Renal cortex interstitium (tissue), 11 donors: ENCODE results near the gene PDE3B. TPM values are rescaled to one million over a fixed set of nuclear protein-coding genes. Genes with fewer than 3 reads are reported as not detected.
A peak's percentile ranks its signal among the peaks of the same experiment; 100 is the strongest.
"Not testable (repeated sequence)": the region's sequence is repeated elsewhere in the genome, so short reads cannot be mapped to it uniquely, and the experiment has no call there.

ENCODE experiments used
- DNase-seq, 11 donors: peaks; one replicate each; pipeline ENCODE4 v3.0.0-alpha.2; 2013; ENCODE audit warnings: low read depth in 9 of 11, low spot score in 4 of 11; ENCODE audit errors: extremely low read depth in 1 of 11
- polyA plus RNA-seq, 3 donors: library from polyadenylated mRNA; unstranded; fragments of 120-200 nt; gene quantifications; one replicate each; pipeline ENCODE4 v1.2.1, GENCODE V29; 2013; ENCODE audit not compliant: insufficient read length in 3 of 3

The PDE3B gene
- polyA plus RNA-seq, 3 donors = 6.2 to 10.6 (median 10.5) TPM

DNA sequence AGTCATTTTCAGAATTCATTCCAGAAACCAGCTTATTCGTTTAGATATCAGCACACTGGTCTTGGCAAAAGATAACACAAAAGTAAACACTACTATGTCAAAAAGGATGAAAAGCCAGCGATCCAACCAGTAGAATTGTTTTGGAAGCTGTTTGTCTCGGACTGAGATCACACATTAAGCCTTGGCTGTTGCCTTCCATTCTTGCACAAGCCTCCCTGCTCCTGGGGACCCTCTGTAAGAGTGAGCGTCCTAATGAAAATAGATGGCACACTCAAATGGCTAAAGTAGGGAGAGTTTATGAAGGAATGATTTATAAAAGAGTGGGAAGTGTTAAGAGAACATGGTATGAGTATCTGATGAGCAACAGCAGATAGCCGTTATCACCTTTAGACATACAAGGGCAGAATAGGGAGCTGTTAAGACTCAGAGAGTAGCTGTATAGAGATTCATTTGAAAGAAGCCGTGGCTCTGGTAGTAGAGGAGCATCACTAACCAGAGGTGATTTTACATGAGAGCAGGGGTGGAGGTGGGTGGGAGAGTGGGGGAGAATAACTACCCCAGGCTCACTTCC, 25.2 kb downstream of the PDE3B start:
- DNase-seq = no peak

DNA sequence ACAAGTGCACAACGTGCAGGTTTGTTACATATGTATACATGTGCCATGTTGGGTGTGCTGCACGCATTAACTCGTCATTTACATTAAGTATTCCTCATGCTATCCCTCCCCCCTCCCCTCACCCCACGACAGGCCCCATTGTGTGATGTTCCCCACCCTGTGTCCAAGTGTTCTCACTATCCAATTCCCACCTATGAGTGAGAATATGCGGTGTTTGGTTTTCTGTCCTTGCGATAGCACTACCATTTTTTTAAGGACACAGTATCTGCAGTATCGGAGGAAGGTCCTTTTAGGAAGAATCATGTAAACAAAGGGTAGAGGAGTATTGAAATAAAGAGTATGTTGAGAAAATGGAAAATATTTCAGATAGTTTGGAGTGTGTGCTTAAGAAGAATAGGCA, 25.9 kb downstream of the PDE3B start:
- no peak for DNase-seq

DNA sequence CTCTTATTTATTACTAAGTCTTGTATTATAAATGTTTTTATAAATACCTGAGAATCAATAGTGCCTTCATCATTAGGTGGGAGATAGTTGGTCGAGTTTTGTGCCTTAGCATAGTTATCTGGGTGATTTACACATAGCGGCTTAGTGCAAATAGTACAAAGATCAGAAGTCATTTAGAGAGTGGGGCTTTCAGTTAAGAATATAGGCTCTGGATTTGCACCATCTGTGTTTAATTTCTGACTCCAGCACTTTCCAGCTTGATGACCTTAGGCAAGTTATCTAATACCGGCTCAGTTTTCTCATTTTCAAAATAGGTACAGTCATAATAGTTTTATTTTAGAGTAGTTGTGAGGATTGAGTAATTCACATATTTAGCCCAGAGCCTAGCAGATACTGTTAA, 26.4 kb downstream of the PDE3B start:
- DNase-seq = no peak

DNA sequence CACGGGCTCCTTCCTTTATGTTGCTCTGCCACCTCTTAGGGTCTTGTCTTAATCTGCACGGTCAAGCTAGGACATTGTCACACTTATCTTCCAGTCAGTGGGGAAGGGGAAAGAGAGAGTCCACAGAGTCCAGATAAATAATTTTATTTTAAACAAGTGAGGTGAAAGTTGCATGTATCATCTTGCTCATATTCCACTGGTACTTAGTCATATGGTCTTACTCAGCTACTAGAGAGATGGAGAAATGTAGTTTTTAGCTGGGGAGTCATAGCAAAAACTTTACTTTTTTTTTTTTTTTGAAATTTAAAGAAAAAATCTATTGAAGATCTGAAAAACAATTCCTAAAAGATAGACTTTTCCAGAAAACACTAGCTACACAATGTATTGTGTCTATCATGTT, 29.0 kb downstream of the PDE3B start:
- DNase-seq = no peak

DNA sequence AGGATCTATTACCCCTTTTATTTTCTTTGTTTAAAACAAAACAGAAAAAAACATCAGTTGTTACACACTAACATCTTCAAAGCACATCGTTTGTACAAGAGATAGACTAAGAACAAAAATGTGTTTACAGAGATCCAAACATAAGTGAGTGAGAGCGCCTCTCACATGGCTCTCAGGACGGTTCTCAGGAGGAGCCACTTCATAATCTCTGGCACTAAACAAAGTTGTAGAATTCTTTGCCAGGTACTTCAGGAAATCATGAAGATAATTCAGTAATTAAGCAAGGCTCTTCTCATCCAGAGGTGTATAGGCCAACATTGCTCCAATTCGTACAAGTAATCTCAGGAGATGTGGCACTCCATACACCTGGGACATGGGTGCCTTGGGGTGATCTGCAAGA, 29.8 kb downstream of the PDE3B start:
- no peak for DNase-seq

DNA sequence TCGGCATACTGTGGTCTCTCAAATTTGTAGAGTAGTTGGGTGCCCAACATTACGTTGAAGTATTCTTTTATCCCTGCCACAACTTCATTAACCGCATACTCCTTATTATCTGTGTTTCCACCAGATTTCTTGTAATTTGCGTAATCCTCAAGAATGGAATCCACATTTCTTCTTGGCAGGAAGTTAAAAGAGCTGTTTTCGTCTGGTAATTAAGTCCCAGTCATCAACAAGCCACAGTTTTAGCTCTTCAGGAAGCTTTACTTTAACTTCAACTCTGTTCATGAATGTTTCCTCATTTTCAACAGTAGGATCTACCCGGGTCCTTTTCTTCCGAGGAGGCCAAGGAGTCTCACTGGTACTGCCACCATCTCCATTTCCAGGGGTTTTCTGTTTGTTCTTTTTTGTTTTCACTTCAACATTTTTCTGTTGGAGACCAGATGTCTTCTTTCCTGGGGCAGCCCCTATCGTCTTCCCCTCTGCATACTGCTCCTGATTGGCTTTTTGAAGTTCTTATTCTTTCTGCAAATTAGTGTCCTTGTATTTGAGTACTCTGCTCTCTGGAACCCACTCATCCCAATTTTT, 30.3 kb downstream of the PDE3B start:
- no peak for DNase-seq

DNA sequence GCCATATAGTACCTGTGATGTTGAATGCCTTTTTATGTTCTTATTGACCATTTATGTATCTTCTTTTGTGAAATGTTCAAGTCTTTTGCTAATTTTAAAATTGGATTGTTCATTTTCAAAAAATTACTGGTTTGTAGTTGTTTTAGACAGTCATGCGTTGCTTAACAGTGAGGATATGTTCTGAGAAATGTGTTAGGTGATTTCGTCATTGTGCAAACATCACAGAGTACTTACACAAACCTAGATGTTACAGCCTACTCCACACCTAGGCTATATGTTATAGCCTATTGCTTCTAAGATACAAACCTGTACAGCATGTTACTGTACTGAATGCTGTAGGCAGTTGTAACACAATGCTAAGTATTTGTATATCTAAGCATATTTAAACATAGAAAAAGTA, 32.5 kb downstream of the PDE3B start:
- DNase-seq = no peak

DNA sequence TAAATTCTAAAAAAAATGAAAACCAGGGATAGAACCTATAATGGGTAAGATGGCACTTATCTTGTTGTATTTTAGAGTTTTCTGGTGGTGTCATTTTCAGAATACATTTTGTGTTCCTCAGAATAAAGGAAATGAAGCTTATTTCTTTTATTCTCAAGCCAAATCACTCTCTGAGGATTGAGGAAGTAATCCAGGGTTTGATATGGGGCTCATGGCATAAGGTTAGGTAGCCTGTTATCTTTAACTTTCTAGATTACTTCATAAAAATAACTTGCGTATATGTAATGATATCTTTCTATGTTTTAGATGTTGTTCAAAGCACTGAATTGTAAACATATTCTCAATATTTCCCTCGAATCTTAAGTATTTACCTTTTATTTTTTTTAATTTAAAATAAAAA, 33.5 kb downstream of the PDE3B start:
- no peak for DNase-seq

DNA sequence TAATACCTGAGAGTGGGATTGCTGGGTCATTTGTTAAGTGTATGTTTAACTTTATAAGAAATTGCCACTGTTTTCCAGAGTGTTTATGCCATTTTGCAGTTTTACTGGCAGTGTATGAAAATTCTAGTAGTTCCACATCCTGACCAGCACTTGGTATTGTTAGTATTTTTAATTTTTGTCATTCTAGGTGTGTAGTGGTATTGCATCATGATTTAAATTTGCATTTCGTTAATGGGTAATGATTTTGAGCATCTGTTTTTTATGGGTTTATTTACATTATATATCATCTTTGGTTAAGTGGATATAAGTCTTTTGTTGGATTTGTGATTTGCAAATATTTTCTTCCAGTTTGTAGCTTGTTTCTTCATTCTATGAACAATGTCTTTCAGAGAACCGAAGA, 34.7 kb downstream of the PDE3B start:
- DNase-seq = no peak

DNA sequence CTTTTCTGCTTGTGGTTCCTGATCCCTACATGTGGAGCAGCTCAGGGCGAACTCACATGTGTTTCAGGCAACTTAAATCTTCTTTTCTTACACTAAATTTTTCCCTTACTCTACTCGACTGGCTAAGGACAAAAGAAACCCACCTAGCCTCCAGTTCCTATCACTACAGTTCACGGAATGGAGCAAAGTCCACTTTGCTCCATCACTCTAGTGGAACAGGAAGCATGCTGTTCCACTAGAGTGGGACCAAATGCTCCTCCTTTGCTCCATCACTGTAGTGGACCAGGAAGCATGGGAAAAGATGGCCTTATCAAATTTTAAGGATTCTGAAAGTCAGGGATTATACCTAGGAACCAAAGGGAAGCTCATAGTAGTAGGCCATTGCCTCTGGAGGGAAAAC, 36.1 kb downstream of the PDE3B start:
- no peak for DNase-seq

DNA sequence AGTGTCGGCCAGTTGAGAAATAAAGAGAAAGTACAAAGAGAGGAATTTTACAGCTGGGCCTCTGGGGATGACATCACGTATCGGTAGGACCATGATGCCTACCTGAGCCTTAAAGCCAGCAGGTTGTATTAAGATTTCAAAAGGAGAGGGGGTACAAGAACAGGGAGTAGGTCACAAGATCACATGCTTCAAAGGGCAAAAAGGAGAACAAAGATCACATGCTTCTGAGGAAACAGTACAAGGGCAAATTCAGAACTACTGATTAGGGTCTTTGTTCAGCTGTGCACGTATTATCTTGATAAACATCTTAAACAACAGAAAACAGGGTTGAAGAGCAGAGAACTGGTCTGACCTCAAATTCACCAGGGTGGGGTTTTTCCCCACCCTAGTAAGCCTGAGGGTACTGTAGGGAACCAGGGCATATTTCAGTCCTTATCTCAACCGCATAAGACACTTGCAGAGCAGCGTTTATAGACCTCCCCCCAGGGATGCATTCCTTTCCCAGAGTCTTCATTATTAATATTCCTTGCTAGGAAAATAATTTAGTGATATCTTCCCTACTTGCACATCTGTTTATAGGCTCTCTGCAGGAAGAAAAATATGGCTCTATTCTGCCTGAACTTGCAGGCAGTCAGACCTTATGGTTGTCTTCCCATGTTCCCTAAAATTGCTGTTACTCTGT, 40.8 kb downstream of the PDE3B start:
- not testable (repeated sequence) for DNase-seq

DNA sequence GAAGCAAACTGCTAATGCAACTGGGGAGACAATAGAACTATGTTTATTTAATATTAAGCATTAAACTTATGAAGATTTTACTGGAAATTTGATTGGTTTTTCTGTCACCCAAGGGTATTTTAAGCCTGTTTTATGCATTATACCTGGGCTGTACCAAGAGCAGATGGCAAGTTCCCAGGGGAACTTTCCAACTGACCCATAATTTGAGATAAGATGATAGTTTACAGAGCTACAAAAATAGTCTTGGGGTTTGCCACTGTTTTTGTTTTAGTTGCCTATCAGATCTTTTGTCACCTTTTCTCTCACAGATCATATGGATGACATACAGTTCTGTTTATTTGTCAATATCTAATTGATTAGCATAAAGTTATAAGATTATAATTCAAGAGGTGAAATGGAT, 43.9 kb downstream of the PDE3B start:
- DNase-seq = no peak

DNA sequence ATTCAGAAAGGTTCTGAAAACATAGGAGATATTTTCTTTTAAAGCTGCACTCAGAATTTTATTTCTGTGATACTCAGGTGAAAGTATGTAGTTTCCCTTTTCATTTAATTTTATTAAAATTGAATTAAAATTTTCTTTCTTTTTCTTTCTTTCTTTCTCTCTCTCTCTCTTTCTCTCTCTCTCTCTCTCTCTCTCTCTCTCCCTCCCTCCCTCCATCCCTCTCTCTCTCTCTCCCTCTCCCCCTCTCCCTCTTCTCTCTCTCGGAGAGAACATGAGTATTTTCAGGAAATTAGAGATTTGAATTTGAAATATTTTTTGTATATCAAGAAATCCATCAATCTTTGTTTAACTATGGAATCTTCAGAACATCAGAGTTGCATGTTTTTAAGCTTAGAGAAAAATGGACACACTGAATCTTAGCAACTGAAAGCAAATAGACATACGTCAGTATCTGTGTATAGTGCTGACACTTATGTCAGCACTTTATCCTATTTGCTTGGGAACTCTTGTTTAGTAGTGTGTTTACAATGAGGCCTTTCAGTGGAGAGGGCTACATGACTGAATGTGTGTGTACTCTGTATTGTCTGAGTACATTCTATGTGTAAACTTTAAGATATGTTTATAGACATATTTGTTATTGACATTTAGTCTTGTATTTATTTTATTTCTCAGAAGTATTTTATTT, 44.5 kb downstream of the PDE3B start:
- peak in 1 of 11 donors; percentile 0 for DNase-seq

DNA sequence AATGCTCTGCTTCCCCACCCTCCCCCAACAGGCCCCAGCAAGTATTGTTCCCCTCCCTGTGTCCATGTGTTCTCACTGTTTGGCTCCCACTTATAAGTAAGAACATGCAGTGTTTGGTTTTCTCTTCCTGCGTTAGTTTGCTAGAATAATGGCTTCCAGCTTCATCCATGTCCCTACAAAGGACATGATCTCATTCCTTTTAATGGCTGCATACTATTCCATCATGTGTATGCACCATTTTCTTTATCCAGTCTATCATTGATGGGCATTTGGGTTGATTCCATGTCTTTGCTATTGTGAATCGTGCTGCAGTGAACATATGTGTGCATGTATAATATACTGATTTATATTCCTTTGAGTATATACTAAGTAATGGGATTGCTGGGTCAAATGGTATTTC, 52.1 kb downstream of the PDE3B start:
- not testable (repeated sequence) for DNase-seq

DNA sequence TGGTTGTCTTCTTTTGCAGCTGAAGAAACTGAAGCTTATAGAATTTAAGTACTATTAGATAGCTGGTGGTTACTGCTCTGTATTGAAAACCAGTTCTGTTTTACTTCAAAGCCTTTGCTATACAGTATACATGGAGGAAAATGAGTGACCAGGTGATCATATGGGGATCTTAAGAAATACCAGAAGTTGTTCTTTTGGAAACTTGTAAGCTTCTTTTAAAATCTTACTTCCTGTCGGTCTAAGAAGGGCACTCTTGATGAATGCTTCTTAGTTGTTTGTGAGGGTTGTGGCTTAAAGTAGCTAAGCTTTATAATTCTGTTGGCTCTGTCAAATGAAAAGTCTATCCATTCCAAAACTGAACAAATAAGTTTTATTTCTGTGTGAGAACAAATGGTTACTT, 55.2 kb downstream of the PDE3B start:
- no peak for DNase-seq

DNA sequence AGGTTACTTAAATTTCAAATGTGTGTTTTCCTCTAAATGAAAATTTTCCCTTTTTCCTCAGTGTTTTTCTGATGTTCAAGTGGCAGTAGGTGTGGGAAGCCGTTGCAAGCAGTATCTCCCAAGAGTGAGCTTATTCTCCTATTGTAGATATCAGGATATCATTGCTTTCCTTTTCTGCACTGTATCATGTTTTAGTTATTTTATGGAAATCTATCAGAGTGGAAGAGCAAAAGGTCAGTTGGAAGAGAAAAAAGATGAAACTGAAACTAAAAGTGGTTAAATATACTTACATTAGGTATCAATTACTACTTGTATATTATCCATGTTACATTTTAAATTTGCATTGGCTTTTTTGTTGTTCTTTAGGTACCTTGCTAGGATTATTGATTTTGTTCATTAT, 57.0 kb downstream of the PDE3B start:
- DNase-seq = no peak

DNA sequence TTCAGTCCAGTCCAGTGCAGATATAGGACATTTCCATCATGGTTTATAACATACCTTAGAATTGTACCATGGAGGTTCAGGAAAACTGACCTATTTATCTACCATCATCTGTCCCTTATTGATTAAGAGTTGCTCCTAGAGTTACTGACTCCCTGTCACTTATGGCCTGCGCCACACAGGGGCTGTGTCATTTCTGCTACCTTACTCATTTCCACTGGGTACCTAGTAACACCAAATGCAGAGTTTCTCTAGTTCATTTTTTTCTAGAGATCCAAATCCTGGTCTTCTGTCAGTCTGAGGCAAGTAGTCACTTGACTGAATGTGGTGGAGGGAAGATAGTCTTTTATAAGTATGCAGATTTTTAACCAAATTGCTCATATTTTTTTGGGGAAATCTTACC, 59.2 kb downstream of the PDE3B start:
- DNase-seq = no peak

DNA sequence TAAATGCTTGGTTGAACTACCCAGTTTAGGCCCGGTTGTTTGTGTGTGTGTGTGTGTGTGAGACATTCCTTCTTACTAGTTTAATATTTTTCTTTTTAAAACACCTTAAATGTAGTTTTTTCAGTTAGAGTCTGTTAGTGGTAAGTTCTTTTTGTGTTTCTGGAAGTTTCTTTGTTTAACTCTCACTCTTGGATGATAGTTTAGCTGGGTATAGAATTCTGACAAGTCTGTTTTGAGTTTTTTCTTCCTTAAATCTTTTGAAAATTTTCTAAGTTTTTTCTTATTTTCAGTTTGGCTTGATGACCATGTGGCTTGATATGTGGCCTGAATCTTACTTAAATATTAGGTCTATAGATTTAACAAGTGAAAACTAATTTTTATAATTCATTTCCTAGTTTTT, 60.1 kb downstream of the PDE3B start:
- DNase-seq = no peak

DNA sequence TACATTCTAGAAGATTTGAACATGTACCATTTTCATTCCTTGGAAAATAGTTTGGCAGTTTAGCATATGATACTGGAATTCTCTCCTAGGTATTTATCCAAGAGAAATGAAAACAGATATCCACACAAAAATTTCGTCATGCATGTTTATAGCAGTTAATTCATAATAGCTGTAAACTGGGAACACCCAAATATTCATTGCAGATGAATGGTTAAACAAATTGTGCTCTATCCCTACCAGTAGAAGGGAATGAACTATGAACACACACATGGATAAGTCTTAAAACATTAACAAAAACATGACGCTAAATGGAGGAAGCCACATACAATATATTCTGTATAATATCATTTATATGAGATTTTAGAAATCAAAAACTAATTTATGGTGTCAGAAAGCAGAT, 61.5 kb downstream of the PDE3B start:
- DNase-seq = no peak

DNA sequence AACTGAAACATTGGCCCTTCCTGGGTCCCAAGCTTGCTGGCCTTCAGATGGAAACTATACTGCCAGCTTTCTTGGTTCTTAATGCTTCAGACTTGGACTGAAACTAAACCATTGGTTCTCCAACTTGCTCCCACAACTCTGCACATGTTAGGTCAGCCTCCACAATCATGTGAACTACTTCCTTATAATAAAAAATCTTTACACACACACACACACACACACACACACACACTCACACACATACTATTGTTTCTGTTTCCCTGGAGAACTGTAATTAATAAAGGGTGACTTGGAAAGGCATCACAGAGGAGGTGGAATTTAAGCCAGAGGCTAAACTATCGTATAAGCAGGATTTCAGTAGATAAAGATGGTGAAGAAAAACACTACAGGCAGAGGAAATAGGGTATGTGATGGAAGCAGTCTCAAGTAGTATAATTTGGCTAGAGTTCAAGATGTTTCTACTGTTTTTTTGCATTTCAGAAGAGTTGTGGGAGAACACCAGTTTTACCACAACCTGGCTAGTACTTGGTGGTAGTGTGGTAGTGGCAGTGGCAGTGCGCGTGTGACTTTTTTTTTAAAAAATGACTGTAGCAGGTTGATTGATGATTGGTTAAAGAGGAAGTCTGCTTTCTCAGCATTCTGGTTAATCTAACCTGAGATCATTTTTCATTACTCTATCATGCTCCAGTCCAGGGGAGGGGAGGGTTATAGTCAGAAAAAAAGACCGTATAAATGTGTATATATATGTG, 70.1 kb downstream of the PDE3B start:
- no peak for DNase-seq
